ENCODE results near the gene C19orf25. TPM values are rescaled to one million over a fixed set of nuclear protein-coding genes. Genes with fewer than 3 reads are reported as not detected.

The C19orf25 gene
- total and polyA plus RNA-seq, 2 donors (not counting 1 experiment from before 2014, with no cell fraction given): 34.2 to 68.3 TPM

DNA sequence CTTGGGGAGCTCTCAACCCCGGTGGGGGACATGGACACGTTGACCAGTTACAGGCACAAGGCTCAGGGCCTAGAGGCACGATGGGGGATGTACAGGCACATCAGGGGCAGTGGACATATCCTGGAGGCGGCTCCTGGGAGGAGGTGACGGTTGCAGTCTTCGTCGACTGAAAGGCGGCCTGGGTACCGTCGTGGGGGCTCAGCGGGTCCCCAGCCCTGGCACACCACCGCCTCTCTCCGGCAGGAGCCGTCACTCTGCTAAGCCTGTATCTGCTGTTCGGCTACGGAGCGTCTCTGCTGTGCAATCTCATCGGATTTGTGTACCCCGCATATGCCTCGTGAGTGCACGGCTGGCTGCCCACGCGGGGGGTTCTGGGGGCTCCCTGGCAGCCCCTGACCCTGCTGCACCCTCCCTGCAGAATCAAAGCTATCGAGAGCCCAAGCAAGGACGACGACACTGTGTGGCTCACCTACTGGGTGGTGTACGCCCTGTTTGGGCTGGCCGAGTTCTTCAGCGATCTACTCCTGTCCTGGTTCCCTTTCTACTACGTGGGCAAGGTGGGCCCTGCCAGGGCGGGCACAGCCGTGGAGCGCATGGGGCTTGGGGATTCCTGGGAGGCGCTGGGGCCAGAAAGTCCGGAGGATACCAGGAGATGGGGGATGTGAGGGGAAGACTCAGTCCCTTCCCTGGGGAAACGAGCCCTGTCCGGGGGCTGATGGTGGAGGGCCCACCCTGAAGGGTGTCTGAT is 16.2 kb upstream of the C19orf25 start:
- H4K20me1 ChIP-seq (ENCODE audit: control insufficient read depth, insufficient read depth, low read length, poor library complexity, severe bottlenecking): no peaks in the 10 kb centered on the region
- Mint-ChIP-seq H3K27ac (no peak overlapping the region), H3K4me3 (no peak overlapping the region), H3K4me1 (peaks cover 10% of the 10 kb centered on the region), H3K27me3 (peaks cover 4% of the 10 kb centered on the region), H3K9me3 (ENCODE audit: insufficient read depth) (no peaks in the 10 kb centered on the region)
- H3K4me2 ChIP-seq (replicated peaks; ENCODE audit: low read depth, low read length, poor library complexity, severe bottlenecking): no peak overlapping the region
- DNase-seq (no peak), ATAC-seq (ENCODE audit: low read depth) (no peak)
- TF ChIP-seq CTCF (IDR thresholded peaks at IDR 0.05): no peak
- no peak for TF ChIP-seq EZH2 (IDR thresholded peaks at IDR 0.05; ENCODE audit: borderline replicate concordance, insufficient read depth, low read depth, low read length, poor library complexity, severe bottlenecking)
- no peaks in the 10 kb centered on the region for H3K36me3 ChIP-seq (replicated peaks in 1 of 2; ENCODE audit: control extremely low read depth in 1 of 2, control insufficient read depth in 1 of 2, extremely low read depth in 1 of 2, insufficient read depth in 2 of 2, low read length in 1 of 2)
- peaks cover 0 to 4% (median 0%) of the 10 kb centered on the region in 3 donors for H3K9me3 ChIP-seq (ENCODE audit: control extremely low read depth in 1 of 3, control insufficient read depth in 2 of 3, insufficient read depth in 1 of 3, low read length in 2 of 3)
- CTCF ChIA-PET: no interaction called here
- no peak overlapping the region for H2AFZ ChIP-seq (ENCODE audit: insufficient read depth, low read depth, low read length, poor library complexity, severe bottlenecking)
- no peaks in the 10 kb centered on the region for H3K79me2 ChIP-seq (ENCODE audit: control insufficient read depth, insufficient read depth, low read length)
- intact Hi-C loops (cut with micrococcal nuclease): no loop called here
- H3K4me3 ChIP-seq (ENCODE audit: control extremely low read depth in 1 of 5, extremely low read depth in 1 of 5, insufficient read depth in 1 of 5, low read depth in 2 of 5, low read length in 4 of 5): no peak overlapping the region
- H3K9ac ChIP-seq (ENCODE audit: low read length): no peak overlapping the region
- no peak overlapping the region for H3K27ac ChIP-seq (ENCODE audit: low read length in 2 of 2)
- peaks cover 0 to 13% (median 2%) of the 10 kb centered on the region in 4 experiments for H3K27me3 ChIP-seq (replicated peaks in 1 of 4; ENCODE audit: control extremely low read depth in 1 of 4, control insufficient read depth in 3 of 4, insufficient read depth in 4 of 4, low read length in 3 of 4)
- POLR2A ChIA-PET: no interaction called here
- peaks cover 4 to 8% of the 10 kb centered on the region in 2 donors for H3K4me1 ChIP-seq (ENCODE audit: control insufficient read depth in 2 of 2, insufficient read depth in 2 of 2, low read length in 2 of 2)
- 87% methylated on average over 37 of the region's 37 CpGs for WGBS (ENCODE audit: insufficient coverage)

GRCh38 chr19:1494115-1494815 is 15.2 kb upstream of the C19orf25 start:
- Histone ChIP-seq H3K9me3 (ENCODE audit: control extremely low read depth in 1 of 3, control insufficient read depth in 2 of 3, insufficient read depth in 1 of 3, low read length in 2 of 3) (peaks cover 0 to 8% (median 0%) of the 10 kb centered on the region in 3 donors), H3K36me3 (replicated peaks in 1 of 2; ENCODE audit: control extremely low read depth in 1 of 2, control insufficient read depth in 1 of 2, extremely low read depth in 1 of 2, insufficient read depth in 2 of 2, low read length in 1 of 2) (no peaks in the 10 kb centered on the region), H3K4me1 (ENCODE audit: control insufficient read depth in 2 of 2, insufficient read depth in 2 of 2, low read length in 2 of 2) (peaks cover 13 to 17% of the 10 kb centered on the region in 2 donors), H4K20me1 (ENCODE audit: control insufficient read depth, insufficient read depth, low read length, poor library complexity, severe bottlenecking) (no peaks in the 10 kb centered on the region), H3K79me2 (ENCODE audit: control insufficient read depth, insufficient read depth, low read length) (no peaks in the 10 kb centered on the region), H3K4me3 (ENCODE audit: control extremely low read depth in 1 of 5, extremely low read depth in 1 of 5, insufficient read depth in 1 of 5, low read depth in 2 of 5, low read length in 4 of 5) (no peak overlapping the region), H3K4me2 (replicated peaks; ENCODE audit: low read depth, low read length, poor library complexity, severe bottlenecking) (no peak overlapping the region), H3K27me3 (replicated peaks in 1 of 4; ENCODE audit: control extremely low read depth in 1 of 4, control insufficient read depth in 3 of 4, insufficient read depth in 4 of 4, low read length in 3 of 4) (peaks cover 0 to 17% (median 4%) of the 10 kb centered on the region in 4 experiments), H3K27ac (ENCODE audit: low read length in 2 of 2) (no peak overlapping the region), H3K9ac (ENCODE audit: low read length) (no peak overlapping the region), H2AFZ (ENCODE audit: insufficient read depth, low read depth, low read length, poor library complexity, severe bottlenecking) (no peak overlapping the region)
- peaks cover 4% of the 10 kb centered on the region for H3K27me3 Mint-ChIP-seq
- H3K27ac Mint-ChIP-seq: no peak overlapping the region
- ChIA-PET POLR2A (no interaction called here), CTCF (no interaction called here)
- WGBS (ENCODE audit: insufficient coverage): 80% methylated on average over 12 of the region's 15 CpGs
- TF ChIP-seq EZH2 (IDR thresholded peaks at IDR 0.05; ENCODE audit: borderline replicate concordance, insufficient read depth, low read depth, low read length, poor library complexity, severe bottlenecking): no peak
- no peak for TF ChIP-seq CTCF (IDR thresholded peaks at IDR 0.05)
- intact Hi-C loops (cut with micrococcal nuclease): no loop called here
- ATAC-seq (ENCODE audit: low read depth) (no peak), DNase-seq (no peak)
- H3K9me3 Mint-ChIP-seq (ENCODE audit: insufficient read depth): no peaks in the 10 kb centered on the region
- H3K4me3 Mint-ChIP-seq: no peak overlapping the region
- peaks cover 15% of the 10 kb centered on the region for H3K4me1 Mint-ChIP-seq

Data from B cell (primary cell).